8988T (cell line): ENCODE measurements around the gene ALOX5.

Source experiments
- DNase-seq: peaks from one replicate; pipeline ENCODE4 v3.0.0; 2011

Gene ALOX5

DNA sequence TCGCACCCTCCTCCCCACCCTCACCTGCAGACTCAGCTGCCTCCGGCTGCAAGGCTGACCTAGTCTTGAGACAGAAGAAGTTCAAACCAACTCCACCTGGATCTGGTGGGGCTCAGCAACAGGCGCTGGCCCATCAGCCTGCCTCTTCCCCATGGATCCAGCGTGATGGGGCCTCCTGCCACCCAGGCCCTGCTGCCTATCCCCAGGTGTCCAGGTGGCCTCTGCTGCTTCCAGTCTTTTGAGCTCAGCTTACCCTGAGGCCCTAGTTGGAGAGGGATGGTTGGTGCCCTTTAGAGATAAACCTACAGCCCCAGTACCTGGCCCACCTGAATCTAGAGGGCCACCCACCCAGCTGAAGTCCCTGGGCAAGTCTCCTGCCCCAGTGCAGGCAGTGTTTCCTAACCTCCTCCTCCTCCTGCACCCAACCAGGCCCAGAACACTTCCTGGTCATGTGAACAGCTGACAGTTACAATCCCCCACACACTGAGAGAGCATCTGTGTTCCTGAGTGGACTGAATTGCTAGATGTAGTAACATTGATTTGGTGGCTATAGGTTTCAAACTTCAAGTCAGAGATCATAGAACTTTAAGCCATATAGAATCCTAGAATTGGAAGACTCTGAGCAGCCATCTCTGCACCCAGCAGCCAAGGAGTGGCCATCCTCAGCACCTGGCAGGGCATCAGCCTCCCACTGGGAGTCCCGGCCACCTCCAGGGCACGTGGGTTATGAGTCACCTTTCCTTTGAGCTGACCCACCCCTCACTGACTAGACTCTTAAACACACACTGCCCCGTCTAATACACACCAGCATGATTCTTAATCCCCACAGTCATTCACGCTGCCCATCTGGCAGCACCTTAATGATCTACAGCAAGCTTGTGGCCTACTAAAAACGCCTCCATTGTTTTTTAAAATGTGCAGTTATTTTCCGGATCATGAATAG is 51.9 kb downstream of the ALOX5 start:
- no peak for DNase-seq

DNA sequence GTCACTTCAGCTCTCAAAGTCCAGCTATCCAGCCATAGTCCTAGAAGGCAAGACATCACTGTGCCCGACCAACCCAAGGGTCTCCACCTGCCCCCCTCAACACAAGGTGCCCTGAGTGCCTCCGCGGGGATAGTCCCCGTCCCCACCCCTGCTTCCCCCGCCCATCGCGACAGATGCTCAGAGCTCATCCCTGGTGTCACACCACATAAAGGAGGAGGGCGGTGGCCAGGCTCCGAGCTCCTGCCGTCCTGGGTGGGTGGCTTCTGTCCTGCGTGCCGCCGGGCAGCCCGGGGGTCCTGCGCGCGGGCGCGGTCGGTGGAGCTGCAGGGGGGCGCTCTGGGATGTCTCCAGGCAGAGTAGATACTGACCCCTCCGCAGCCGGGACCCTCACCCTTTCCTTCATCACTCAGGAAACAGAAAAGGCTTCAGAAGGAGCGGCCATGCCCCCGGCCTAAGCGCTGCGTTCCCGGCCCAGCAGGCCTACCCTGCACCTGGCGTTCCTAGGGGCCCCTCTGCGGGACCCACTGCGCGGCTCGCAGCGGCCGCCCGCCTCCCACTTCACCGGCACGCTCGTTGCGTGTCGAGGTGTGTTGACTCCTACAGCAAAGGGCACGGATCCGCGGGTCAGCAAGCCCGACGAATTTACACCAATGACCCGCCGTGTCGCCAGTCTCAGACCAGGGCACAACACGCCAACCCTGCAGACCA is 53.4 kb downstream of the ALOX5 start:
- no peak for DNase-seq

DNA sequence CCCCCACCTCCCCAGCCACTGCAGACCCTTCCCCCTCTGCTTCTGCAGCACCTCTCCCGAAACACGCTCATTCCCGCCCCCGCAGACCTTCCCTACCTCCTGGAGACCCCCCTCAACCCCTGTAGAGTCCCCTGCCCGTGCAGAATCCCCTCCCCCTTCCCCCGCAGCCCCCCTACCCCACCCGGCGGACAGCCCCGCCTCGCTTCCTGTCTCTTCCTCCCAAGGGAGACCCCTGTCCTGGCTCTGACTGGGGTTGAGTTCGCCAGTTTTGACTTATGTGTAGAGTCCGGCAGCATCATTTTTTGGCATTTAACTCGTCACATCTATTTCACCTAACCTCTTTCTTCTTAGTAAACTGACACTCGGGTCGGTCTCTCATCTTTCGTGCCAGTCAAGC is 54.0 kb downstream of the ALOX5 start:
- no peak for DNase-seq

DNA sequence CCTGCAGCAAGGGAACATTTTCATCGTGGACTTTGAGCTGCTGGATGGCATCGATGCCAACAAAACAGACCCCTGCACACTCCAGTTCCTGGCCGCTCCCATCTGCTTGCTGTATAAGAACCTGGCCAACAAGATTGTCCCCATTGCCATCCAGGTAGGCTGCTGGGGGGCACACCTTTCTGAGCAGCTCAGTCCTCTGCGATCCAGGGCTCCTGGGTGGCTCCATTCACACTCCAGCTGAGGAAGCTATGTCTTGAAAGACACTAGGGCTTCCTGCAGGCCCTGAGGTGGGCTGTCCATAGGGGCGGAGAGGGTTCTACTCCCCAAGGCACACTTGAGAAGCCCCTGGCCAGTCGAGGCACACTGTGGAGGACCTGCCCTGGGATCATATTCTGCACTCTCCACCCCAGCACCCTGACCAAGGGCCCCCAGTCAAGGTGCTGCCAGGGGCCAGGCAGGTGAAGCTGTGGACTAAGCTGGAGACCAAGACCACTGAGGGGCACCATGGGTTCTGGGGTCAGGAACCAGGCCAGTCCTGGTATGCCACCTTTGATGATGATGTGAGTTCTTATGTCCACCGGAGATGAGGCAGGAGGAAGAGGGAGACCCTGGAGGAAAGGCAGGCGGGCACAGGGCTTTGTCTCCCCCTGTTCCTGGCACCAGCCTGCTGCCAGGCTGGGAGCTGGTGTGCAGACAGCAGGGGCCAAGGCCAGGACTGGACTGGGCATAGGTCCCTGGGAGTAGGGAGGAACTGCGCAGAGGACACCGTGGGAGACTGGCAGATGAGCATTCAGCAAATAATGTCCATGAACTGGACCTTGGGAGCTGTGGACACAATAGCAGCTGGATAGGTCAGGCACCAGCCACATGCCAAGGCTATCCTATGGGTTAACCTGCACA is 54.8 kb downstream of the ALOX5 start:
- no peak for DNase-seq

DNA sequence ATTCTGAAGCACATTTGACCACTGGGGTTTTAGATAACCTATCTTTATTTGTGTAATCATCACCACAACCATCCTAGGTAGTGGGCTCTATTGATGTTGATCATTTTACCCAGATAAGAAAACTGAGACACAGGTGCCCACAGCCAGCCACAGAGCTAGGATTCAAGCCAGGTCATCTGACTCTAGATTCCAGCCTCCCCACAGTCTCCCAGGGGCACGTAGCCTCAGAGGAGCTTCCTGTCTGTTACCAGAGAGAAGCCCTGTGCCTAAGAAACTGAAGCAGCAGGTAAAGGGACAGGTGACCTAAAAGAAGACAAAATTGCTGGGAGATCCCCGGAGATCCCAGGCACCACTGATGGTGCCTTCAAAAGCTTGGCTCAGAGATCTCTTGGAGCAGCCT is 55.8 kb downstream of the ALOX5 start:
- no peak for DNase-seq

DNA sequence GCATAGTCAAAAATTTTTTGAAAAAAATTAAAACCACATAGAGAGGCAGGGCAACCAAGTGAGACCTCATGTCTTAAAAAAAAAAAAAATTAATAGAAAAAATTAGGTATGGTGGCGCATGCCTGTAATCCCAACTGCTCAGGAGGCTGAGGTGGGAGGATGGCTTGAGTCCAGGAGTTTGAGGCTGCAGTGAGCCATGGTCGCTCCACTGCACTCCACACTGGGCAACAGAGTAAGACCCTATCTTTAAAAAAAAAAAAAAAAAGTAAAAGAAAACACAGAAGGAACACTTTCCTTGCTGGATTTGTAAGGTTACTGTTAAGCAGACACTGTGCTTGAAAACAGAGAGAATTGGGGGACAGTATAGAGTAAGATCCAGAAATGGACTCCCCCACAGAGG is 58.1 kb downstream of the ALOX5 start:
- DNase-seq, result no peak

DNA sequence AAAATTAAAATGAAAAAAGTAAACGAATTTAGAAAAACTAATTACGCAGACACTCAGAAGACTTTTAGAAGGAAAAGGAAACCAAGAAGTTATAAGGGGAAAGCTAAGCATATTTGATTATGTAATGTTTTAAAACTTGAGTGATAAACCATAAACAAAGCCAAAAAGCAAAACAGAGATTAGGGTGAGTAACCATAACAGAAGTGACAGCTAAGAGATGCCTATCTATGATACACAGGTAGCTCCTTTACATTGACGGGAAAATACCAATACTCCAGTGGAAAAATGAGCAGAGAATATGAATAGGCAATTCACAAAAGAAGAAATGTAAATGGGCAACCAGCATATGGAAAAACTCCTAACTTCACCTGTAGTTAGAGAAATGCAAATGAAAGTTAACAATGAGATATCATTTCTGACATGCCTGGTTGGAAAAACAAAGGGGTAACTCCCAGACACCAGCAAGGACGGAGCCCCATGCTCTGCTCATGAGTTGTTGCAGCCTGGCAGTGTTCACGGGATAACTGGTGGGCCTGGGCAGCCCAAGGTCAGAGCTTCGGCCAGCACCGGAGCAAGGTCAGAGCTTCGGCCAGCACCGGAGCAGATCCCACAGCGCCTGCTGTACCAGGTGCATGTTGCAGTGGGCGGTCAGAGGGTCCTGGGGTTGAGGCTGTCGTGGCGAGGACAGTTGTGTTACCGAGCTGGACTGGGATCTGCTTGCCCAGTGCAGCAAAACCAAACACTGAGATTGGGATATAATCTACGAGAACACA is 58.9 kb downstream of the ALOX5 start:
- DNase-seq, result no peak

DNA sequence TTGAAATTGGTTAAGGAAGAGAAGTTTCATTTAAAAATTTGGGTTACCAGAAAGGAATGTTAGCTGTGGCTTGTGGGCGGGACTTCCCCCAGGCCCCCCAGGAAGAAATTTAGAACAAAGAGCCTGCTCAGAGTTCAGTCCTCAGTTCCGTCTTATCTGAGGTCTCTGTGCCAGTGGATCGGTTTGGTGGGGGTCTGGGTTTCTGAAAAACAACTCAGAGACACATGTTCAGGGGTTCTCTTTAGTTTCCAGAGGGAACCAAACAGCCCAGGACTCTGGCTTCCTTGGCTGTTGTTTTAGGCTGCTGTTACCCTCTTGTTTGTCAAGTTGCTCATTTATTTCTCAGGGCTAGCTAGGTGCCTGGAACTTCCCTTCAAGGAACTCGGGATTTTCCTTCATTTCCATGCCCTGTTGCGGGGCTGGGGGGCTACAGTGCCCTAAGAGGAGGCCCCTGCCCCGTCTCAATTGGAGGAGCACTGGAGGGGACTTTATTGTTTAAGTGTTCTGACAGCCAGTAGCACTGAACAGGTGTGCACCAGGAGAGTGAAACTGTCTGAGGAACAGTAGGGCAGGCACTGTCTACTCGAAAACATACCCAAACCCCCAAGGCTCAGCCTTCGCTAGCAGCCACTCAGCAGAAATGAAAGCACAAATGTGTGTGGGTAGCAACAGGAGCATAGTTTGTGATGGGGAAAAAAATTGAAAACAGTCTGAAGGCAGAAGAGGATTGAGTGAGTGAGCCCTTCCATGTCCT is 59.9 kb downstream of the ALOX5 start:
- DNase-seq, result no peak

DNA sequence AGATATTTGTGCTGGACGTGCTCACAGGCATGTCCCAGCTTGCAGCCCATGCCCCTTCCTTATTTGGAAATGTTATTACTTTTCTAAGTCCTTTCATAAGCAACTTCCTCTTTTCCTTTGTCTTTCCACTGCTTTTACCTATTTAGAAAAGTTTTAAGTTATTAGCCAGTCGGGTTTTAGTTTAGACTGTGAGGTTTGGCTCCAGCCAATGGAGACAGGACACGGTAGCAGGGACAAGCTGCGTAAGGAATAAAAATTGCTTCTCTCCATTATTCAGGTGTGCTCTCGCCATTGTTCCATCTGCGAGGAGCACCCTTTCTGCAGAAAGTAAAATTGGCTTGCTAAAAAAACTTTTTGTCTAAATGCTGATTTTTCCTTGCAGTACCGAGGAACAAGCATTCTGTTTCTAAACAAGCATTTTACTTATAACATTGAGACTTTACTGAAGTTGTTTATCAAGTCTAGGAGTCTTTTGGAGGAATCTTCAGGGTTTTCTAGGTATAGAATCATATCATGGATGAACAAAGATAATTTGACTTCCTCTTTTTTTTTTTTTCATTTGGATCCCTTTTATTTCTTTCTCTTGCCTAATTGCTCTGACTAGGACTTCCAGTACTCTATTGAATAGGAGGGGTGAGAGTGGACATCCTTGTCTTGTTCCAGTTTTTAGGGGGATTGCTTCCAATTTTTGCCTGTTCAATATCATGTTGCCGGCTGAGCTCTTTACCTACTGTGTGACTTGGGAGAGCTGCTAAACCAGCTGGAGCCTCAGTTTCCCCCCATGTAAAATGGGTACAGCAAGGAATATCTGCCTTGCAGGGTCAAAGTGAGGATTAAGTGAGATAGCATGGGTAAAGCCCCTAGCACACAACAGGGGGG is 63.8 kb downstream of the ALOX5 start:
- DNase-seq, result no peak

DNA sequence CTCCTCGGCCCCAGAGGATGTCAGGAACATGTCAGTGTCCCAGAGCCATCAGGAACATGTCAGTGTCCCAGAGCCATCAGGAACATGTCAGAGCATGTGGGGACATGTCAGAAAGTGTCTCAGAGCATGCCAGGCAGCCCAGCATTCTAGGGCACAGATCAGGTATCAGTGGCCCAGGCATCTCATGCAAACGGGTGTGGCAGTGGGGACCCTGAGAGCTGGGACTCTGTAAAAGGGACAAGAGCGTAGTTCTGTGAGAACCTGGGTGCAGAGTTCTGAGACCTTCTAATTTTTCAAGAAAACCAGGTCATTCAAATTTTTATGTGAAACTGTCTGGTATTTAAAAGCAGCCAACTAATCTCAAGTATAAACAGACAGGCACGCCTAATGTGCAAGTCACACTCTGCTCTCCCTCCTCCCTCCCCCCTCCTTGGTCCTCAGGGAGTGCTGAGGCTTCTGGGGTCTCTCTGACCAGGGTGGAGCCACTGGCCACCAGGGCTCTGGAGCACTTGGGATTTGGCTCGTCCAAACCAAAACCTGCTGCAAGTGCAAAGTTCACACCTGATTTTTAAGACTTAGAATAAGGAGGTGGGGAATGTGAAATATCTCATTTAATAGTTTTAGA is 64.6 kb downstream of the ALOX5 start:
- no peak for DNase-seq

DNA sequence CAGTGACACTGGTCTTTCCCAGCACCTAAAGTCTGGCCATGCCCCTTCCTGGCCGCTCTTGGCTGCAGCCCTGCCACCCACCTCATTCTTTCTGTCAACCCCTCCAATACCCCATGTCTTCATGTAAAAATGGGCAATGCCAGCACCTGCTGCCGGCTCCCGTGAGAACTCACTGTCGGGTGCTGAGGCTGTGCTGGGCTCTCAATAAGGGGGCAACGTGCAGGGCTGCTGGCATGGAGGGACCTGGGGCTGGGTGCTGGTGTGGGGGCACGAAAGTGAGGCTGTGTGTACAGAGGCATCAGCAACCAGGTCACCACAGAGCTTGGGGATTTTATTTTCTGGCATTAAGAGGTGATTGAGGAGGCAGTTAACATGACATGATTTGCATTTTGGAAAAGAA is 65.3 kb downstream of the ALOX5 start:
- DNase-seq, result no peak

DNA sequence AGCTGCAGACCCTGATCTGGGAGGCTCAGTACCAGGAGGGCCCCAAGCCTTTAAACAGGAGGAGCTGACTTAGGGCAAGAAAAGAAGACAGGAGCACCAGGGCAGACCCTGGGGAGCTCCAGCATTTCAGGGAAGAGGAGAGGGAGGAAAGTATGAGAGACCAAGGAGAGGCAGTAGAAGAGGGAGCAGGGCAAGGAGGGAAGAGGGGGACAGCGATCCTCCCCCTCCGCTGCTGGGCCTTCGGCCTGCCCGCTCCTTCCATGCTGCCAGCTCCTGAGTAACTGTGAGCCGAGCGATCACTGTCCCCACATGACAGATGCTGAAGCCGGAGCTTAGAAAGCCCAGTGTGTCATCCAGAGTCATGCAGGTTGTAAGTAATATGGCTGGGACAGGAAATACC is 65.9 kb downstream of the ALOX5 start:
- DNase-seq, result no peak

DNA sequence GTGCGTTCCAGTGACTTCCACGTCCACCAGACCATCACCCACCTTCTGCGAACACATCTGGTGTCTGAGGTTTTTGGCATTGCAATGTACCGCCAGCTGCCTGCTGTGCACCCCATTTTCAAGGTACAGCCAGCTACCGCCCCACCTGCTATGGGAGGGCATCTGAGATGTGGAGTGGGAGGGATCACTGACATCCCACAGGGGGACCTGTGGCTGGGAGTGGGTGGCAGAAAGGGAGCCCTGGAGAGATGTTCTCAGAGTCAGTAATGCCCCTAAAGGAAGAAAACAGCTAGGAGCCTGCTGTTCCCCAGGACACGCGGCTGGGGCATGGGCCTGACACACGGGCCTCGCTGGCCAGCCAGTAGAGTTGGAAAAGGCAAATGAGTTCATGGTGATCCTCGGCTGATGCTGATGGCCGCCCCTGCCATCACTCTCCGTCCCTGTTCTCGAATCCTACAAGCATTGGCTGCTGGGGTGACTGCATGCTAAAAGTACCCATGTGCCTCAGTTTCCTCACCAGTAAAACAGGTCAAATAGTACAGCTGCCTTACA is 66.6 kb downstream of the ALOX5 start:
- no peak for DNase-seq

DNA sequence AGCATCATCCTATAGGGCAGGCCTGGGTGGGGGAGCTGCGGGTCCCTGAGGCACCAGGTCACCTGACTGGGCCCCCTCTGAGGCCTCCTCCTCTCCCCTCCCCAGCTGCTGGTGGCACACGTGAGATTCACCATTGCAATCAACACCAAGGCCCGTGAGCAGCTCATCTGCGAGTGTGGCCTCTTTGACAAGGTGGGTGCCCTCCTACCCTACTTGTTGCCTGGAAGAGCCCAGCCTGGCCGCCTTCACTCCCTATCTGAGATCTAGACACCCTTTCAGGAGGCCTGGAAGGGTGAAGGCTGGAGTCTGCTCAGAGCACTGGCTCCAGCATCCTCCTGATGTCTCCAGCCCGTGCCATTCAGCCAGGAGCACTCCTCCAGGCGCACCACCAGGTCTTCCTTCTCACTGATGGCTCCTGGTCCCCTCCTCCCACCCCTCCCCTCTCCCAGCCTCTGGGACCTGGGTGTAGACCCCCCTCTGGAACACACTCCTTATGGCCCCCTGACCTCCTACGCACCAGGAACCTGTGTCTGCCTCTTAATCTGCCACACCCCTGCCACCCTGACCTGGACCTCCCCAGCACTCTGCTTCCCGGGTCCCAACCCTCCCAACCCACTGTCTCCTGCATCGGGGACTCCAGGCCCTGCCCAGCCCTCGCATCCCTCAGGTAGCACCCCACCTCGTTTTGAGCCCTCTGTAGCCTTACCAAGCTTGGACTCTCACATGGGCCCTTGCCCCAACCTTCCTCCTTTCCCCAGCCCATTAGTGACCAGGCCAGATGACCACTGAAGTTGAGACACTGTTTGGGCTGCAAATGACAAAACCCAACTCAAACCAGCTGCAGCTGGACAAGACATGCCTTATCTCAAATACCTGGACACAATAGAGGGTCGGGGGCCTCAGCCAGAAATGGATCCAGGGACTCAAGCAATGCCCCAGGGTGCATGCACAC is 67.5 kb downstream of the ALOX5 start:
- DNase-seq, result no peak

DNA sequence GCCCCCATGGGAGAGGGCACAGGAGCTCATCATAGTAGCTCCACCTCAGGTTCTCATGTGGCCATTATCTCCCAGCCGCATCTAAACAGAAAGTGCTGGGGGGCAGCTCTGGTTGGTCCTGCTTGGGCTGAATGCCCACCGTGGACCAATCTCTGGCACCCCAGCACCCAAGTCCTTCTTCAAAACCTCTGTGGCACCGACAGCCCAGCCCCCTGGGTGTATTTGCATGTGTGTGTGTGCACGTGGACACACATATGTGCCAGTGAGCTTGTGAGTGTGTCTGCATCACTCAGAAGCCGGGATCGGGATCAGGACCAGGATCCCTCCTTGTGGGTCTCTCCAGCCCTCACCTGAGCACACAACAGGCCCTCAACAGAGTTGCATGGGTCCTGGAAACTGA is 68.2 kb downstream of the ALOX5 start:
- DNase-seq, result no peak

DNA sequence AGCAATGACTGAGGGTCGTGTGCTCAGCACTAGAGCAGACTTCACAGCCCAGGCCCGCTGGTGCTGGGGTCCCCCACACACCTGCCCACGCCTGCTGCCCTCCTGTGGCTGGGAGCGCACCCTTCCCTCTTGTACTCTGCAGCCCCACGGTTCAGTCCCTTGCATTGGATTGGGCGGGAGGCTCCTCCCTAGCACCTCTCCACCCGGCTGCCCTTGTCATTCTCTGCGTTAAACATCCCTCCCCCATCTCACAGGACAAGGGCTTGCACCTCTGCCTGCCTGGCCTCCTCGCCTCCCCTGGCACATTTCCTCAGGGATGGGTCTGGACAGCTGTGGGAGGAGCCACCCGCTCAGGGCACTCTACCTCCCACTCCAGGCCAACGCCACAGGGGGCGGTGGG is 68.6 kb downstream of the ALOX5 start:
- DNase-seq, result no peak

DNA sequence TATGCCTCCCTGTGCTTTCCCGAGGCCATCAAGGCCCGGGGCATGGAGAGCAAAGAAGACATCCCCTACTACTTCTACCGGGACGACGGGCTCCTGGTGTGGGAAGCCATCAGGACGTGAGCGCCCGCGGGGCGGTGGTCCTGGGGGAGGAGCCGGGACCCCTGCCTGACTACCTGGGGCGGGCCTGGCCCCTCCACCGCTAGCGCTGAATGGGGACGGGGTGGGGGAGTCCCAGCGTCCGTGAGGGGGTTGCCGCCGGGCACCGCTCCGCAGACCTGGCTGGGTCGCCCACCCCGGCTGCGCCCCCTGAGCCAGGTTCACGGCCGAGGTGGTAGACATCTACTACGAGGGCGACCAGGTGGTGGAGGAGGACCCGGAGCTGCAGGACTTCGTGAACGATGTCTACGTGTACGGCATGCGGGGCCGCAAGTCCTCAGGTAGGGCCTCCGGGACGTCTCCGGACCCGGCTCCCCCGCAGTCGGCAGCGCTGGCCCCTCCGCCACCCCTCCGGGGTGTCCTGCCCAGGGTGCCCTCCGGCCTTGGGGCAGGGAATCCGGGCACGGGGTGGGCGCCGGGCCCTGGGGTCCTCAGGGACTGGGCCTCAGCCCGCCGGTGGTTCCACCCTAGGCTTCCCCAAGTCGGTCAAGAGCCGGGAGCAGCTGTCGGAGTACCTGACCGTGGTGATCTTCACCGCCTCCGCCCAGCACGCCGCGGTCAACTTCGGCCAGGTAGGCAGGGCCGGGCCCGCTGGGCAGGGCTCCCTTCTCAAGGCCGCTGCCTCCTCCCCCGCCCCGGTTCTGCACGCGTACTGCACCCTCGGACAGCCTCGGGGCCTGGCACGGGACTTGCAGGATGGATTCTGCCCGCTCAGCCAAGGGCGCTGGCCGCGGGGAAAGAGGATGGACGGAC is 69.3 kb downstream of the ALOX5 start:
- DNase-seq, result no peak

DNA sequence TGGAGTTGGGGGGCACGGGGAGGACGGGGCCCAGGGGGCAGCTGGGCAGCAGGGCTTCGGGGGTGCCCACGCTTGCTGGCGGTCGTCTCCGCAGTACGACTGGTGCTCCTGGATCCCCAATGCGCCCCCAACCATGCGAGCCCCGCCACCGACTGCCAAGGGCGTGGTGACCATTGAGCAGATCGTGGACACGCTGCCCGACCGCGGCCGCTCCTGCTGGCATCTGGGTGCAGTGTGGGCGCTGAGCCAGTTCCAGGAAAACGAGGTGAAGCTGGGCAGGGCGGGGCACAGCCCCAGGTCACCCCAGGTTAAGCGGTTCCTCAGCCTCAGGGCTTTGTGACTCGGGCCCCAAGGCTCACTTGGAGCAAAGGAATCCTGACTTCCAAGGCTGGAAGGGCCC is 70.0 kb downstream of the ALOX5 start:
- DNase-seq, result no peak
